Stimulated activated CD8-positive, alpha-beta memory T cell treated with anti-CD3 and anti-CD28 coated beads, Interleukin-12 subunit alpha, Interleukin-12 subunit beta, amount 100 ng/mL, for 1 hour (primary cell): Measurements from ENCODE around the gene IHH.

Experiments used
- DNase-seq: peaks from one replicate; pipeline ENCODE4 v3.0.0-alpha.2; 2020; ENCODE audit warnings: low read depth

IHH gene

DNA sequence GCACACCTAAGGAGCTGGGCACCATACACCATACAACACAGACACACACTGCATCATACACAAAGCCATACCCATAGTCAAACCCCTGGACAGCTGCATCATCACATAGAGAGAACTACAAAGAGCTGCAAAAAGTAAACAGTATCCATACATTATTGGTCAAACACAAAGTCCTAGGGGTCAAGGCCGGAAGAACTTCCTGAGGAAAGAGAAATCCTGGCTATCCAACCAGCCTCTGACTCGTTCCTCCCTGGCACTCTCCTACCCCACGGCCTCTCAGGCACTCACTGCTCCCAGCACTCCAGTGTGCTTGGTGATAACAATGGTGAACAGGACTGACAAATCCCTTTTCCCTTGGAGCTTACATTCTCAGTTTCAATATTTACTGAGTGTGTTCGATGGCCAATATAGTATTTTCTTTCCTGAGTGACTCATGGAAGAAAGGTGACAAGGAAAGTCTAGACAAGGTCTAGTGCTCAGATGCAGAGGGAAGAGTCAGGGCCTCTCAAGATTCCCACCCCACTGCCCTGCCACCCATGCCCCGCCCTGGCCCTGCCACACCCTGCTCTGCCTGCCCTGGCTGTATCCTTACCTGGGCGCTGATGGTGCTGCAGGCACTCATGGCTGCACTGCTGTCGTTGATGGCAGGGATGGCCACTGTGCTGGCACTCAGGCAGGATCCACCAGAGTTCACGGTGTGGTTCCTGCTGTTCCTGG, 22.8 kb downstream of the IHH start:
- DNase-seq, result no peak

- DNase-seq, result no peak
Observed at GRCh38 chr2:219035942-219036341, 24.8 kb downstream of the IHH start.

DNA sequence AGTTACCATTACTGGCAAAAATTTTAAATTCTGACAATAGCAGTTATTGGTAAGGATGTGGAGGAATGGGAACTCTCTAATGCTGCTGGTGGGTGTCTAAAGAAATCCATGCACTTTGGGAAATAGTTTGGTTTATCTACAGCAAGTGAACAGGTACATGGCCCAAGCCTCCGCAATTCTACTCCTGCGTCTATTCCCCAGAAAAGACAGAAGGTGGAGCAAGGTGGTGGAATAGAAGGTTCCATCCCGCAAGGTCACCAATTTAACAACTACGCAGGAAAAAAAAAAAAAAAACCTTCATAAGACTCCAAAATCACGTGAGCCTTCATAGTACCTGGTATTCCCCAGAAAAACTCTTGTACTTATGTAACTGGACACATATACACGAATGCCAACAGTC, 25.9 kb downstream of the IHH start:
- DNase-seq, result no peak

GRCh38 chr2:219032051-219032745, 28.5 kb downstream of the IHH start:
- DNase-seq, result no peak

- DNase-seq, result no peak
Observed at GRCh38 chr2:219031005-219031738, 29.5 kb downstream of the IHH start.

GRCh38 chr2:219030177-219030940, 30.4 kb downstream of the IHH start:
- DNase-seq, result no peak

DNA sequence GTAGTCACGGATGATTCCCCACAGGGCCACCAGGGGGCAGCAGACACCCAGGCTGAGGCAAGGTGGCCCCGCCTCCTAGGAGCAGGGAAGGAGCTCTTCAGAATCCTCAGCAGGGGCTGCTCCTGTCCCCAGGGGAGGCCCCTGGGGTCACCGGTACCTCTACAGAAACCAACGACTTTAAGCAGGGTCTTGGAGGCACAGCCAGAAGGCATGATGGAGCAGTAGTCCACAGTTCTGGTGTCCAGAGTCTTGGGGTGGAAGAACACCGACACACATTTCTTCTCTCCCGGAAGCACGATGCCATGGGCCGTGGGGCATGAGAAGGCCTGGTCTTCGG, 30.9 kb downstream of the IHH start:
- peak; percentile 60 for DNase-seq

GRCh38 chr2:219028996-219029828, 31.5 kb downstream of the IHH start:
- no peak for DNase-seq

GRCh38 chr2:219028141-219028540, 32.6 kb downstream of the IHH start:
- no peak for DNase-seq

- no peak for DNase-seq
Observed at GRCh38 chr2:219027511-219028055, 33.1 kb downstream of the IHH start.

GRCh38 chr2:219026946-219027345, 33.8 kb downstream of the IHH start:
- DNase-seq, result no peak

DNA sequence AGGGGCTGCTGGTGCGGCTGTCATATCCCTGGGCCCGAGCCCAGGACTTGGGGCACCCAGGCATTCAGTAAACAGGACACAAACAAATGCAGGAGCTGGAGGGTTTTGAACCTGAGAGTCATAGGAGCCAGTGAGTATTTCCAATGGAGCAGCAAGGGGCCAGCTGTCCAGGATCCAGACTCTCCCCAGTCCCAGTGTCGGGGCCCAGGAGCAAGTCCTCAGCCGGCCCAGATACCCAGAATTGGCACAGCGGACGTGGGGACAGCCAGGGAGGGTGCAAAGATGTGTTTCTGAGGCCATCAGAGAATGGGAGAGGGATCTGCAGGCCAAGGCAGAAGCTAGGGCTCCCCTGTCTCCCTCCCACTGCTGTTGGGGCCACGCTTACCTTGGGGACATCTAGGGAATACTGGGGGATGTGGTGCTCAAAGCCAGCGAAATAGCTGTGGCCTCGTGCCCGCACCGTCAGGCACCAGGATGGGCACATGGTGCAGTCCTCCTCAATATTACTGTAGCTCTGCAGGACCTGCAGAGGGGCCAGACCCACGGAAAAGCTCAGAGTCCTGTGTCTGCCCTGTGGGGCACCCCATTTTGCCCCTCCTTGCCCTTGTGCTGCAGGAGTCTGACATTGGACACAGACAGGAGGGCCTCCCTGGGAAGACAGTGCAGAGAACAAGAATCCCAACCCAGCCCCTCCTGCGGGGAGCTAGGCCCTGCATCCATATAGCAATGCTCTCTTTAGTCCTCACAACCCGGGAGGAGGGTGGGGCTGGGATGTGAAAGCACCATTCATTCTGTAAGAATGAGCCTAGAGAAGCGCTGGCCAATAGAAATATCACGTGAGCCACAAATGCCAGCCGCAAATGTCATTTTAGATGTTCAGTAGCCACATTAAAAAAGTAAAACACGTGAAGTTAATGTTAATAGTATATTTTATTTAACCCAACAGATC, 34.8 kb downstream of the IHH start:
- DNase-seq, result no peak

GRCh38 chr2:219024059-219024458, 36.7 kb downstream of the IHH start:
- no peak for DNase-seq

DNA sequence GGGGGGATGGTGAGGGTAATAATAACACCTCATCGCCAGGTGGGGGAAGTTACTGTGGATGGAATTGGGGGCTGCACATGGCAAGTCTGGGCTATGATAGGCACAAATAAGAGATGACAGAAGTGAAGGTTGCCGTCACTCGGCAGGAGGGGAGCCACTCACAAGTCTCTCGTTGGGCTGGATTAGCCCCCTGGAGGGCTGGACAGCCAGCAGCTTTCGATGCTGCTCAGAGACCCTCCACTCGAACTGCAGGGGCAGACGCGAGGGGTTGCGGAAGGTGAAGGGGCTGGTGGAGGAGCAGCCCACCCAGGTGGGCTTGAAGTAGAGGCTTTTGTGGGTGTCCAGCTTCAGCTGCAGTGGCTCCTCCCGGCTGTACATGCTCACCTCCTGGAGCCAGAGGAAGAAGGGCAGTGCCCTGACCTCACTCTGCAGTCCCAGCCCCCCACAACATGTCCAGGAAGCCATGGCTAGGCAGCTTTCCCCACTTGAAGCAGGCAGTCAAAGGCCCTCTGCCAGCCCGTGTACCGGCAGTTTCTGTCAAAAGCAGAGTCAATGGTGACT, 37.6 kb downstream of the IHH start:
- no peak for DNase-seq

DNA sequence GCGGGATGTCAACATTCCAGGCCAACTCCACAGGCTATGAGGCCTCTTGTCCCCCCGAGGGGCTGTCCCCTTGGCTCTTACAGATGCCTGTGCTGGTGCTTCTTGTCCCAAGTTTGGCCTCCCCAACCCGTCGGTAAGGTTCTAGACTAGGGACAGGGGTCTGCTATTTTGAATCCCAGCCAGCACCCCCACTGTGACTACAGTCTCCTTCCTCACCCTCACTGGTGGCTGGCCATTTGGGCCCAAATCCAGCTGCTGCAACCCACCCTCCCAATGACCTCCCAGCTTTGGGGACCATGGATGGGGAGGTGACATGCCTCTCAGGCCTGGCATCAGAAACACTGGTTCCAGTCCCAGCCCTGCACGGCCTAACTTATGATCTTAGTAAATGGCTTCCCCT, 38.1 kb downstream of the IHH start:
- no peak for DNase-seq

DNA sequence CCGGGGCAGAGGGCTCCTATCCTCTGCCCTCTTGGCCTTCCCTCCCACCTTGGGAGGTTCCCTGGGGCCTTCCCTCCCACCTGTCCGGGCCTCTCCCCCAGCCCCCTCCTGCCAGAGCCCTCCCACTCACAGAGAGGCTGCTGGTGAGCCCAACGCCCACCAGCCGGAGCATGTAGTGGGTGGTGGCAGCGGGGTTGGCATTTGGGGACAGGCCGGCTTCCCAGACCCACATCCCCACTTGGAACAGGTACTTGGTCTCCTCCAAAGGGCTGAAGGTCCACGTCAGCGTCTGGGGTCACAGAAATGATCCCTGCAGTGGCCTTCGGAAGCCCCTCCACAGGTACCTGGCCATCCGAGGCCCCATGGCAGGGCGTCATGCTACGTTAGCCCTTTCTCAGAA, 38.7 kb downstream of the IHH start:
- no peak for DNase-seq

- DNase-seq, result no peak
Observed at GRCh38 chr2:219021591-219021990, 39.1 kb downstream of the IHH start.

GRCh38 chr2:219020604-219021365, 39.9 kb downstream of the IHH start:
- DNase-seq, result no peak

- no peak for DNase-seq
Observed at GRCh38 chr2:219019436-219019835, 41.3 kb downstream of the IHH start.
